Left lung (tissue), 10 donors: ENCODE results near the gene XRCC2. TPM values are rescaled to one million over a fixed set of nuclear protein-coding genes. Genes with fewer than 3 reads are reported as not detected.
"Not testable (repeated sequence)": the region's sequence is repeated elsewhere in the genome, so short reads cannot be mapped to it uniquely, and the experiment has no call there.

Source experiments
- ATAC-seq: fragments of 200-7000 bp; cut with Tn5 transposase; one replicate; pipeline ENCODE4 v1.9.1; 2020; ENCODE audit warnings: moderate library complexity
- DNase-seq, 4 donors: peaks; one replicate each; pipeline ENCODE4 v3.0.0-alpha.2; 2013 to 2020
- H3K27ac ChIP-seq, 2 donors: fragments of 200-600 bp; sonication (generic) in 1 of 2; one replicate each; pipeline versions ENCODE4 v1.5.0 to v1.8.0; 2020 to 2021
- H3K27me3 ChIP-seq, 2 donors: fragments of 200-600 bp; sonication (generic) in 1 of 2; one replicate each; pipeline versions ENCODE4 v1.5.0 to v1.8.0; 2020 to 2021
- H3K36me3 ChIP-seq, 2 donors: fragments of 200-600 bp; sonication (generic) in 1 of 2; one replicate each; pipeline versions ENCODE4 v1.5.0 to v1.8.0; 2020 to 2021
- H3K4me1 ChIP-seq, 2 donors: fragments of 200-600 bp; one replicate each; pipeline ENCODE4 v1.8.0; 2021
- H3K4me3 ChIP-seq, 2 donors: fragments of 200-600 bp; sonication (generic) in 1 of 2; one replicate each; pipeline versions ENCODE4 v1.5.0 to v1.8.0; 2020 to 2021; ENCODE audit warnings: mild to moderate bottlenecking in 1 of 2
- H3K9me3 ChIP-seq, 2 donors: fragments of 200-600 bp; sonication (generic) in 1 of 2; one replicate each; pipeline versions ENCODE4 v1.5.0 to v1.8.0; 2020 to 2021
- CTCF ChIP-seq, 2 donors: fragments of 200-600 bp; sonication (generic) in 1 of 2; IDR thresholded peaks; one replicate each; pipeline versions ENCODE4 v1.5.0 to v1.8.0; 2021; ENCODE audit warnings: antibody characterized with exemption in 2 of 2
- intact Hi-C, 2 donors: fragments of 100-400 bp; cut with DNase I; formaldehyde crosslinking; loops; one replicate each; pipeline versions ENCODE4 v1.11.2 to v1.14.2; 2022
- polyA plus RNA-seq, 6 donors: library from polyadenylated mRNA; unstranded; fragments of 120-200 nt; gene quantifications; one replicate each; pipeline ENCODE4 v1.2.1, GENCODE V29; 2013; ENCODE audit not compliant: insufficient read length in 6 of 6
- total RNA-seq, 2 donors: library from RNA; stranded (reverse); fragmentation: NEBNext Ultra II Directional; extraction: Animal tissue kit (Norgen Biotek cat#: 25700); gene quantifications; one replicate each; pipeline ENCODE4 v1.2.1, GENCODE V29; 2021
- donor health status: DM: no; HTN: yes; CAD: no.
- donor health status: DM: no; HTN: no; CAD: no.

Gene XRCC2
- total and polyA plus RNA-seq, 8 donors, result 1.8 to 14.3 (median 10.9) TPM

- peaks cover 0 to 13% of the 10 kb centered on the region in 2 donors for H3K9me3 ChIP-seq
- no peak overlapping the region for H3K27ac ChIP-seq
- no peak for TF ChIP-seq CTCF (IDR thresholded peaks at IDR 0.05)
- ATAC-seq (no peak), DNase-seq (no peak)
- H3K4me3 ChIP-seq, result no peak overlapping the region
- intact Hi-C loops, result no loop called here
- H3K27me3 ChIP-seq, result no peaks in the 10 kb centered on the region
- no peaks in the 10 kb centered on the region for H3K36me3 ChIP-seq
- peaks cover 0 to 5% of the 10 kb centered on the region in 2 donors for H3K4me1 ChIP-seq
These were observed 33.6 kb upstream of the XRCC2 start for GRCh38 chr7:152709287-152710152.

- no peaks in the 10 kb centered on the region for H3K36me3 ChIP-seq
- DNase-seq, result no peak
- no peak for TF ChIP-seq CTCF (IDR thresholded peaks at IDR 0.05)
- H3K27ac ChIP-seq, result no peak overlapping the region
- ATAC-seq, result no peak
- no peaks in the 10 kb centered on the region for H3K27me3 ChIP-seq
- no peak overlapping the region for H3K4me3 ChIP-seq
- peaks cover 0 to 19% of the 10 kb centered on the region in 2 donors for H3K9me3 ChIP-seq
- H3K4me1 ChIP-seq, result peaks cover 0 to 7% of the 10 kb centered on the region in 2 donors
- intact Hi-C loops, result no loop called here
These were observed 28.9 kb upstream of the XRCC2 start for GRCh38 chr7:152704796-152705384.

- intact Hi-C loops, result no loop called here
- no peak for ATAC-seq
These were observed 23.1 kb upstream of the XRCC2 start for GRCh38 chr7:152699079-152699478.

GRCh38 chr7:152697268-152697974 lies 21.5 kb upstream of the XRCC2 start:
- H3K27me3 ChIP-seq, ATAC-seq, H3K36me3 ChIP-seq, H3K4me3 ChIP-seq, DNase-seq, H3K9me3 ChIP-seq, intact Hi-C loops, H3K27ac ChIP-seq, H3K4me1 ChIP-seq: not testable (repeated sequence)

More at GRCh38 chr7:152699079-152699478, 23.1 kb upstream of the XRCC2 start:
- no peak for DNase-seq
- Histone ChIP-seq H3K27me3 (no peaks in the 10 kb centered on the region), H3K4me3 (no peak overlapping the region), H3K9me3 (peaks cover 0 to 2% of the 10 kb centered on the region in 2 donors), H3K4me1 (peaks cover 0 to 7% of the 10 kb centered on the region in 2 donors), H3K36me3 (no peaks in the 10 kb centered on the region), H3K27ac (no peak overlapping the region)
- TF ChIP-seq CTCF (IDR thresholded peaks at IDR 0.05), result no peak

GRCh38 chr7:152692196-152692595 lies 16.3 kb upstream of the XRCC2 start:
- H3K9me3 ChIP-seq, H3K27ac ChIP-seq, H3K27me3 ChIP-seq, H3K4me1 ChIP-seq, ATAC-seq, H3K36me3 ChIP-seq, DNase-seq, intact Hi-C loops, H3K4me3 ChIP-seq: not testable (repeated sequence)

GRCh38 chr7:152683297-152683696 lies 7.4 kb upstream of the XRCC2 start:
- DNase-seq (no peak), ATAC-seq (no peak)
- intact Hi-C loops, result no loop called here
- no peak for TF ChIP-seq CTCF (IDR thresholded peaks at IDR 0.05)
- Histone ChIP-seq H3K4me1 (no peaks in the 10 kb centered on the region), H3K9me3 (no peaks in the 10 kb centered on the region), H3K27ac (no peak overlapping the region), H3K36me3 (no peaks in the 10 kb centered on the region), H3K4me3 (no peak overlapping the region), H3K27me3 (no peaks in the 10 kb centered on the region)
